Measurements from ENCODE around the gene INTS7. TPM values are rescaled to one million over a fixed set of nuclear protein-coding genes. Genes with fewer than 3 reads are reported as not detected.

INTS7 gene
- total and polyA plus RNA-seq, 2 of the 4 experiments (the other 2 are of a cell fraction), result 8.3 to 24.9 TPM

- WGBS, 2 experiments (ENCODE audit: extremely low coverage in 2 of 2, insufficient read length in 1 of 2), result no CpG with 5 or more reads among the region's 5 CpGs
- CTCF ChIA-PET, result interaction anchor here (1.2 kb wide), 1 partner anchor 10 kb away, joined by 3 read pairs; no protein-coding TSS in a partner anchor
- H3K14ac ChIP-seq (replicated peaks; ENCODE audit: low read depth, low read length), result no peak overlapping the region
Measured at GRCh38 chr1:211894312-211894711, 141.0 kb downstream of the INTS7 start.

More at GRCh38 chr1:211894312-211894711, 141.0 kb downstream of the INTS7 start:
- no peak overlapping the region for H3K4ac ChIP-seq (ENCODE audit: low read depth, low read length)
- in situ Hi-C loops (cut with MboI; ENCODE audit: low sequenced_read_pairs) (no loop called here), dilution Hi-C loops (cut with HindIII; ENCODE audit: low sequenced_read_pairs, unreplicated experiment) (no loop called here), intact Hi-C loops (cut with micrococcal nuclease) (no loop called here)
- no peaks in the 10 kb centered on the region for H3K79me1 ChIP-seq (ENCODE audit: low read depth in 1 of 2, low read length in 2 of 2)
- POLR2A ChIA-PET (ENCODE audit: unreplicated experiment), result no interaction called here
- H2BK120ac ChIP-seq (ENCODE audit: low read depth, low read length), result no peak overlapping the region
- no peak overlapping the region for H4K91ac ChIP-seq (ENCODE audit: insufficient read depth, low read depth, low read length)
- H2BK15ac ChIP-seq (ENCODE audit: low read depth, low read length), result no peak overlapping the region
- no peak overlapping the region for H3K56ac ChIP-seq (ENCODE audit: extremely low read depth, insufficient read depth, low read length)
- TF ChIP-seq CEBPB (IDR thresholded peaks at IDR 0.05; ENCODE audit: low read depth, low read length), result 0 out of 2 replicates have a peak, but pooled peaks have one; percentile 26
- no peak for TF ChIP-seq RCOR1 (IDR thresholded peaks at IDR 0.05; ENCODE audit: insufficient replicate concordance, low read length)
- H2AK9ac ChIP-seq (replicated peaks; ENCODE audit: low read depth, low read length, poor library complexity), result no peak overlapping the region
- DNase-seq (no peak), ATAC-seq (ENCODE audit: low read depth) (no peak)
- no peak overlapping the region for H3K18ac ChIP-seq (ENCODE audit: low read depth, low read length)
- no peak overlapping the region for H2AFZ ChIP-seq (replicated peaks; ENCODE audit: low read length, poor library complexity)
- no peak overlapping the region for H3K4me2 ChIP-seq (ENCODE audit: low read depth, low read length)
- no peak overlapping the region for H4K5ac ChIP-seq (ENCODE audit: low read depth, low read length)
- H3K4me3 ChIP-seq (ENCODE audit: insufficient read depth, low read depth, low read length), result no peak overlapping the region
- H3K27me3 ChIP-seq (ENCODE audit: control insufficient read depth, insufficient read depth, low read length), result peaks cover 12% of the 10 kb centered on the region
- H3K9me3 ChIP-seq (ENCODE audit: control insufficient read depth, insufficient read depth, low read length), result no peaks in the 10 kb centered on the region
- no peaks in the 10 kb centered on the region for H3K4me1 ChIP-seq (ENCODE audit: control insufficient read depth, insufficient read depth, low read length)
- no peak overlapping the region for H4K8ac ChIP-seq (ENCODE audit: low read depth in 2 of 2, low read length in 2 of 2)
- no peak overlapping the region for H2AK5ac ChIP-seq (ENCODE audit: low read depth, low read length)
- no peak overlapping the region for H3K23ac ChIP-seq (ENCODE audit: low read depth, low read length)
- no peak overlapping the region for H2BK5ac ChIP-seq (ENCODE audit: low read depth, low read length, poor library complexity, severe bottlenecking)
- H3K9me1 ChIP-seq (ENCODE audit: insufficient read depth, low read length), result no peaks in the 10 kb centered on the region
- H2BK20ac ChIP-seq (ENCODE audit: low read depth, low read length), result no peak overlapping the region
- no peak overlapping the region for H3K9ac ChIP-seq (ENCODE audit: low read depth, low read length)
- H3K27ac ChIP-seq (ENCODE audit: insufficient read depth, low read length), result no peak overlapping the region
- no peaks in the 10 kb centered on the region for H3K36me3 ChIP-seq (ENCODE audit: control insufficient read depth, insufficient read depth, low read length)
- no peaks in the 10 kb centered on the region for H4K20me1 ChIP-seq (ENCODE audit: insufficient read depth, low read length)
- no TSS peak for BruUV-seq (replicated peaks)

Measured in IMR-90 (cell line).